Measurements from ENCODE around the gene ACOT13. TPM values are rescaled to one million over a fixed set of nuclear protein-coding genes. Genes with fewer than 3 reads are reported as not detected.
"Not testable (repeated sequence)": the region's sequence is repeated elsewhere in the genome, so short reads cannot be mapped to it uniquely, and the experiment has no call there.

ACOT13 gene
- total and polyA plus RNA-seq, 8 donors, result 23.3 to 25.2 (median 24.4) TPM

- Histone ChIP-seq H3K27me3 (no peaks in the 10 kb centered on the region), H3K4me3 (no peak overlapping the region), H3K4me1 (no peaks in the 10 kb centered on the region), H3K9me3 (peaks cover 0 to 20% of the 10 kb centered on the region in 2 donors), H3K36me3 (no peaks in the 10 kb centered on the region), H3K27ac (no peak overlapping the region)
- ATAC-seq, result no peak
- TF ChIP-seq, protein P1, sequence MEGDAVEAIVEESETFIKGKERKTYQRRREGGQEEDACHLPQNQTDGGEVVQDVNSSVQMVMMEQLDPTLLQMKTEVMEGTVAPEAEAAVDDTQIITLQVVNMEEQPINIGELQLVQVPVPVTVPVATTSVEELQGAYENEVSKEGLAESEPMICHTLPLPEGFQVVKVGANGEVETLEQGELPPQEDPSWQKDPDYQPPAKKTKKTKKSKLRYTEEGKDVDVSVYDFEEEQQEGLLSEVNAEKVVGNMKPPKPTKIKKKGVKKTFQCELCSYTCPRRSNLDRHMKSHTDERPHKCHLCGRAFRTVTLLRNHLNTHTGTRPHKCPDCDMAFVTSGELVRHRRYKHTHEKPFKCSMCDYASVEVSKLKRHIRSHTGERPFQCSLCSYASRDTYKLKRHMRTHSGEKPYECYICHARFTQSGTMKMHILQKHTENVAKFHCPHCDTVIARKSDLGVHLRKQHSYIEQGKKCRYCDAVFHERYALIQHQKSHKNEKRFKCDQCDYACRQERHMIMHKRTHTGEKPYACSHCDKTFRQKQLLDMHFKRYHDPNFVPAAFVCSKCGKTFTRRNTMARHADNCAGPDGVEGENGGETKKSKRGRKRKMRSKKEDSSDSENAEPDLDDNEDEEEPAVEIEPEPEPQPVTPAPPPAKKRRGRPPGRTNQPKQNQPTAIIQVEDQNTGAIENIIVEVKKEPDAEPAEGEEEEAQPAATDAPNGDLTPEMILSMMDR (IDR thresholded peaks at IDR 0.05), result no peak
- intact Hi-C loops (cut with DNase I), result no loop called here
- DNase-seq, result no peak
Measured at GRCh38 chr6:24734166-24734565, 67.3 kb downstream of the ACOT13 start.

GRCh38 chr6:24734710-24735109 lies 67.8 kb downstream of the ACOT13 start:
- H3K27ac ChIP-seq; H3K4me1 ChIP-seq; ATAC-seq; H3K4me3 ChIP-seq; H3K36me3 ChIP-seq; DNase-seq; H3K27me3 ChIP-seq; intact Hi-C loops (cut with DNase I): not testable (repeated sequence)
- H3K9me3 ChIP-seq, result peaks cover 0 to 20% of the 10 kb centered on the region in 2 donors

GRCh38 chr6:24738741-24739140 lies 71.9 kb downstream of the ACOT13 start:
- TF ChIP-seq, protein P1 (IDR thresholded peaks at IDR 0.05), result no peak
- Histone ChIP-seq H3K36me3 (no peaks in the 10 kb centered on the region), H3K9me3 (no peaks in the 10 kb centered on the region), H3K27me3 (no peaks in the 10 kb centered on the region), H3K4me3 (no peak overlapping the region), H3K27ac (no peak overlapping the region), H3K4me1 (peaks cover 8 to 21% of the 10 kb centered on the region in 2 donors)
- no peak for DNase-seq
- intact Hi-C loops (cut with DNase I), result no loop called here
- ATAC-seq, result no peak

- DNase-seq (no peak), ATAC-seq (no peak)
- Histone ChIP-seq H3K9me3 (no peaks in the 10 kb centered on the region), H3K4me1 (peaks cover 9 to 27% of the 10 kb centered on the region in 2 donors), H3K27ac (no peak overlapping the region), H3K36me3 (no peaks in the 10 kb centered on the region), H3K4me3 (no peak overlapping the region), H3K27me3 (no peaks in the 10 kb centered on the region)
- TF ChIP-seq, protein P1 (IDR thresholded peaks at IDR 0.05), result no peak
- intact Hi-C loops (cut with DNase I), result no loop called here
Measured at GRCh38 chr6:24740861-24741260, 74.0 kb downstream of the ACOT13 start.

- H3K4me1 ChIP-seq, result peaks cover 9 to 27% of the 10 kb centered on the region in 2 donors
- H3K27me3 ChIP-seq, result no peaks in the 10 kb centered on the region
- DNase-seq (no peak), ATAC-seq (no peak)
- no peaks in the 10 kb centered on the region for H3K9me3 ChIP-seq
- no peak overlapping the region for H3K4me3 ChIP-seq
- H3K27ac ChIP-seq, result peak overlapping the region; percentile 83 to 91
- no peaks in the 10 kb centered on the region for H3K36me3 ChIP-seq
- intact Hi-C loops (cut with DNase I), result no loop called here
- TF ChIP-seq, protein P1 (IDR thresholded peaks at IDR 0.05), result no peak
Measured at GRCh38 chr6:24742216-24742738, 75.4 kb downstream of the ACOT13 start.

Data from left lung (tissue), 10 donors.